Tibial nerve (tissue), 4 donors: ENCODE data around the gene TRIM41. TPM values are rescaled to one million over a fixed set of nuclear protein-coding genes. Genes with fewer than 3 reads are reported as not detected.

Experiments
- DNase-seq, 2 donors: peaks; one replicate each; pipeline ENCODE4 v3.0.0-alpha.2; 2019; ENCODE audit warnings: low spot score in 2 of 2
- H3K27ac ChIP-seq, 4 donors: fragments of 200-600 bp; sonication (generic) in 3 of 4; one replicate each; pipeline ENCODE4 v1.5.1; 2017 to 2019; ENCODE audit warnings: mild to moderate bottlenecking in 1 of 4
- H3K27me3 ChIP-seq, 2 donors: fragments of 200-600 bp; sonication (generic) in 1 of 2; one replicate each; pipeline versions ENCODE4 v1.5.1 to v1.6.0; 2017 to 2019
- H3K36me3 ChIP-seq, 3 donors: fragments of 200-600 bp; sonication (generic); one replicate each; pipeline ENCODE4 v1.5.1; 2018 to 2019
- H3K4me1 ChIP-seq, 4 donors: fragments of 200-600 bp; sonication (generic) in 3 of 4; one replicate each; pipeline ENCODE4 v1.5.1; 2017 to 2019
- H3K4me3 ChIP-seq, 4 donors: fragments of 200-600 bp; sonication (generic) in 3 of 4; one replicate each; pipeline ENCODE4 v1.5.1; 2017 to 2019; ENCODE audit warnings: mild to moderate bottlenecking in 1 of 4, moderate library complexity in 1 of 4
- H3K9me3 ChIP-seq, 4 donors: fragments of 200-600 bp; sonication (generic) in 3 of 4; one replicate each; pipeline ENCODE4 v1.5.1; 2017 to 2019
- EP300 ChIP-seq, 2 donors: sonication (generic); formaldehyde crosslinking; IDR thresholded peaks; one replicate each; pipeline ENCODE4 v1.6.1; 2017; ENCODE audit warnings: antibody characterized with exemption in 2 of 2, mild to moderate bottlenecking in 1 of 2
- POLR2A ChIP-seq, 2 donors: fragments of 450-650 bp; IDR thresholded peaks; one replicate each; pipeline ENCODE4 v1.6.1; 2017; ENCODE audit warnings: antibody characterized with exemption in 2 of 2, mild to moderate bottlenecking in 2 of 2, moderate library complexity in 2 of 2
- WGBS, 2 donors: methylation state at CpG; one replicate each; pipeline ENCODE4 v1.1.5; 2018; 5-methylcytosine and 5-hydroxymethylcytosine counted together
- total RNA-seq, 4 donors: library from RNA; depleted of rRNA; stranded (reverse); fragments of >200 nt; gene quantifications; one replicate each; pipeline ENCODE4 v1.1.0, GENCODE V29; 2016
- TF ChIP-seq, protein P1 (sequence below), 5 experiments: fragments of 200-600 bp in 3 of 5; fragments of 450-650 bp in 2 of 5; sonication (generic) in 3 of 5; IDR thresholded peaks; one replicate each; pipeline ENCODE4 v1.5.1; 2016 to 2019; ENCODE audit warnings: antibody characterized with exemption in 5 of 5, mild to moderate bottlenecking in 3 of 5, moderate library complexity in 2 of 5

TRIM41 gene
- total RNA-seq, 4 donors from 2014 or later: 17.9 to 25.7 (median 22.7) TPM

DNA sequence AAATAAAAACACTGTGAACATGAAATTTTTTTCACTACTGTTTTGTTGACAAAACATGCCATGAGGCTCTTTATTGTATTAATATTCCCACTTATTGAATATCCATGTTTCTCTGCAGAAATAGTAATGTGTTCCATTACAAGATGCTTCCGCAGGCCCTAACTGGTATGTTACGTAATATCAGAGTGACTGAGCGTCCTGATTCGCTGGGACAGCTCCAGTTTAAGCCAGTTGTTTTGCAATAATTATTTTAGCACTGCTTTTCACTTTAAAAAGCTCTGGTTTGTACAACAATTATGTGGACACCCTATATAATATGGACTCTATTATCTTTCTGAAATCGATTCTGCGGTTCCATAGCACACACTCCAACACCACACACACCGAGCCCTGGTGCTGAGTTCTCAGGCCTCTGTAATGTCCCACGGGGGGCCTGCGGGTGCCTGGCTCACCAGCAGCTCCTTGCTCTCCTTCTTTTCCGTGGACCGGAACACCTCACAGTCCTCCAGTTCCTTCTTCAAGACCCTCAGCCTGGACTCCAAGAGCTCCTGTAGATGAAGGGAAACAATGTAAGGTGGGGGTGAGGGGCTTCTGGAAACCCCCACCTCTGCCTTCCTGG, 19.9 kb upstream of the TRIM41 start:
- DNase-seq: no peak
- Histone ChIP-seq H3K27me3 (no peaks in the 10 kb centered on the region), H3K36me3 (peaks cover 0 to 5% (median 0%) of the 10 kb centered on the region in 3 donors), H3K4me3 (peak overlapping the region in 1 of 4 donors; percentile 83), H3K9me3 (no peaks in the 10 kb centered on the region), H3K27ac (peak overlapping the region in 2 of 4 donors; percentile 15 to 92), H3K4me1 (peaks cover 0 to 37% (median 13%) of the 10 kb centered on the region in 4 donors)
- peak in 1 of 2 donors; percentile 33 for TF ChIP-seq EP300 (IDR thresholded peaks at IDR 0.05)
- TF ChIP-seq, protein P1, sequence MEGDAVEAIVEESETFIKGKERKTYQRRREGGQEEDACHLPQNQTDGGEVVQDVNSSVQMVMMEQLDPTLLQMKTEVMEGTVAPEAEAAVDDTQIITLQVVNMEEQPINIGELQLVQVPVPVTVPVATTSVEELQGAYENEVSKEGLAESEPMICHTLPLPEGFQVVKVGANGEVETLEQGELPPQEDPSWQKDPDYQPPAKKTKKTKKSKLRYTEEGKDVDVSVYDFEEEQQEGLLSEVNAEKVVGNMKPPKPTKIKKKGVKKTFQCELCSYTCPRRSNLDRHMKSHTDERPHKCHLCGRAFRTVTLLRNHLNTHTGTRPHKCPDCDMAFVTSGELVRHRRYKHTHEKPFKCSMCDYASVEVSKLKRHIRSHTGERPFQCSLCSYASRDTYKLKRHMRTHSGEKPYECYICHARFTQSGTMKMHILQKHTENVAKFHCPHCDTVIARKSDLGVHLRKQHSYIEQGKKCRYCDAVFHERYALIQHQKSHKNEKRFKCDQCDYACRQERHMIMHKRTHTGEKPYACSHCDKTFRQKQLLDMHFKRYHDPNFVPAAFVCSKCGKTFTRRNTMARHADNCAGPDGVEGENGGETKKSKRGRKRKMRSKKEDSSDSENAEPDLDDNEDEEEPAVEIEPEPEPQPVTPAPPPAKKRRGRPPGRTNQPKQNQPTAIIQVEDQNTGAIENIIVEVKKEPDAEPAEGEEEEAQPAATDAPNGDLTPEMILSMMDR (IDR thresholded peaks at IDR 0.05): no peak
- 69% methylated on average over 11 of the region's 11 CpGs for WGBS, 2 donors

GRCh38 chr5:181203777-181204112, 19.3 kb upstream of the TRIM41 start:
- no peak for DNase-seq
- Histone ChIP-seq H3K4me1 (peaks cover 0 to 37% (median 13%) of the 10 kb centered on the region in 4 donors), H3K9me3 (no peaks in the 10 kb centered on the region), H3K4me3 (peak overlapping the region; percentile 61 to 83 (median 72)), H3K27ac (peak overlapping the region in 3 of 4 donors; percentile 10 to 92 (median 15)), H3K27me3 (no peaks in the 10 kb centered on the region), H3K36me3 (no peaks in the 10 kb centered on the region)
- TF ChIP-seq EP300 (IDR thresholded peaks at IDR 0.05): no peak
- TF ChIP-seq, protein P1 (IDR thresholded peaks at IDR 0.05): no peak
- no peak for TF ChIP-seq POLR2A (IDR thresholded peaks at IDR 0.05)
- 11 to 14% methylated on average over 11 to 17 of the region's 17 CpGs for WGBS, 2 donors

DNA sequence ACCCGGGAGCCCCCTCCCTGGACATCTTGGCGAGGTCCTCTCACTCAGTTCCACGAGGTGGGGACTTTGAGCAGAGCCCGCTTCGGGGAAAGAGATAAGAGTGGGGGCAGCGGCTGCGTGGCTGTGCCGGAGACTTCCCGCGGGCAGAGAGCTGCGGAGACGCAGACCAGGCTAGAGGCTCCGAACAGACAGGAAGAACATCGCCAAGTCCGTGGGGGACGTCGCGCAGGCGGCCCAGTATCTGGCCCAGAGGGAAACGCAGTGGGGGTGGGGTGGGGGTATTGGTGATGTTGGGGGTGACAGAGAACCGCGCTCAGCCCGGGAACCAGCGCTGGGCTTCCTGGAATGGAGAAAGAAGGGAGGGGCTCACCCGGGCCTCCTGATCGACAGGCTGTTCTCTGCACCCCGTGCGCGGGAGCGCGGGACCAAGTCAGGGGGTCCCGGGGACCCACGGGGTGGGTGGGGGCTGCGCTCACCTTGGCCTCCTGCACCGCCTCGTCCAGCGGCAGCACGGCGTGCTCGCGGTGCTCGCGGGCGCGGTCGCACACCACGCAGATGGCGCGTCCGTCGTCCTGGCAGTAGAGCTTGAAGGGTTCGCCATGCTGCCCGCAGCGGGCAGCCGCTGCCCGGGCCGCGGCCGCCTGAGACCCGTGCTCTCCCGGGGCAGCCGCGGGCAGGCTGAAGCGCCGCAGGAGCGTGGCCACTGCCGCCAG, 18.8 kb upstream of the TRIM41 start:
- peak overlapping the region; percentile 9 to 92 (median 19) for H3K27ac ChIP-seq
- H3K4me1 ChIP-seq: peaks cover 0 to 37% (median 13%) of the 10 kb centered on the region in 4 donors
- 1 to 3% methylated on average over 24 to 62 of the region's 67 CpGs for WGBS, 2 donors
- DNase-seq: no peak
- H3K36me3 ChIP-seq: no peaks in the 10 kb centered on the region
- TF ChIP-seq, protein P1 (IDR thresholded peaks at IDR 0.05): no peak
- no peak for TF ChIP-seq POLR2A (IDR thresholded peaks at IDR 0.05)
- TF ChIP-seq EP300 (IDR thresholded peaks at IDR 0.05): no peak
- no peaks in the 10 kb centered on the region for H3K27me3 ChIP-seq
- no peaks in the 10 kb centered on the region for H3K9me3 ChIP-seq
- H3K4me3 ChIP-seq: peak overlapping the region; percentile 61 to 83 (median 72)

DNA sequence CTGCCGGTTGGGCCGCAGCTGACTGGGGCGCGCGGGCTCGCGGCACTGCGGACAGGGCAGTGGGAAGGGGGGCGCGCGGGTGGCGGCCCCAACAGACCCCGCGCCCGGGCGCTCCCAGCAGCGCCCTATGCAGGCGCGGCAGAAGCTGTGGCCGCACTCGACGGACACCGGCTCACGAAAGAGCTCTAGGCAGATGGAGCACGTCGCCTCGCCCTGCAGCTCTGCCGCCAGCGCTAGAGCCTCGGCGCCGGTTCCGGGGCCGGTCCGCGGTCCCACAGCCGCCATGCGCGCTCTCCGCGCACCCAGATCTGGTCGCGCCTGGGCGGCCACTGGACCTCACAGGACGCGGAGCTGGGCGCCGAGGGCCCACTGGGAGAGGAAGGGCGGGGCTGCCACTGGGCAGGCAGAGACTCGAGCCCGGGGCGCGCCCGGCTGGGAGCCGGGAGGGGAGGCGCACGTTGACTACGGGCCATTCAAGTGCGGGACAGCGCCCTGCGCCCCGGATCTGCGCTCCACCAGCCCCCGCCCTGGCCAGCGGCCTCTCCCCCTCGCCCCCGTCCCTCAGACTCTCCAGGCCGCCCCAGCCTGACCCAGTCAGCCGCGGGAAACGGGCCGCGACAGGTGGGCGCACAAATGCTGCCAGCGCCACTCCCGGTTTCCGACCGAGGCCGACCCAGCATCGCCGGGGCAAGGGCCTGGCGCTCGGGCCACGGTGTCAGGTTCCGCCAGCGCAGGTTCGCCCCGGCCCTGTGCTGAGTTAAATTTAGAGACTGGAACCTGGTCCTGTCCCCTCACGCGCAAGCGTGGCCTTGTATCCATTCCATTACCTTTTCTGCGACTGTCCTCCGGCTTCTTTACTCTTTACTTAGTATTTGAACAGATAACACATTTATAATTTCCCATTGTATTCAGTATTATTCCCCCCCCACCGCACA, 18.0 kb upstream of the TRIM41 start, which contains the start of gene TRIM7:
Gene TRIM7 (minus strand): TSS at position 371 of the 935 bp plus-strand sequence. CDS start 86 bp downstream, at position 285.
- TF ChIP-seq, protein P1 (IDR thresholded peaks at IDR 0.05): no peak
- TF ChIP-seq EP300 (IDR thresholded peaks at IDR 0.05) (no peak), POLR2A (IDR thresholded peaks at IDR 0.05) (no peak)
- no peaks in the 10 kb centered on the region for H3K27me3 ChIP-seq
- H3K36me3 ChIP-seq: no peaks in the 10 kb centered on the region
- H3K4me1 ChIP-seq: peaks cover 0 to 37% (median 13%) of the 10 kb centered on the region in 4 donors
- H3K9me3 ChIP-seq: no peaks in the 10 kb centered on the region
- no peak for DNase-seq
- peak within 1 kb of the TSS; percentile 61 to 83 (median 72) for H3K4me3 ChIP-seq
- peak within 1 kb of the TSS; percentile 9 to 92 (median 58) for H3K27ac ChIP-seq
- WGBS, 2 donors: 2 to 4% methylated on average over 49 to 51 of the region's 94 CpGs
